Keratinocyte (primary cell): ENCODE data around the gene F8. TPM values are rescaled to one million over a fixed set of nuclear protein-coding genes. Genes with fewer than 3 reads are reported as not detected.

Experiments
- DNase-seq: peaks from one replicate; pipeline ENCODE4 v3.0.0-alpha.2; 2011; ENCODE audit warnings: low read depth, missing footprints, low spot score
- FAIRE-seq: peaks from 2 replicates; lab custom pipeline; 2011; peaks lifted over from hg19 to GRCh38; lab: Jason Lieb, UNC
- H2AFZ ChIP-seq: 2 replicates; pipeline ENCODE4 v1.6.0; 2012; ENCODE audit warnings: low read length, control low read depth, inconsistent platforms; ENCODE audit not compliant: control insufficient read depth
- H3K27ac ChIP-seq: 2 replicates; pipeline ENCODE4 v1.5.1; 2011; ENCODE audit warnings: low read length; ENCODE audit not compliant: control insufficient read depth, insufficient read depth
- H3K27me3 ChIP-seq: 3 replicates; pipeline ENCODE4 v1.6.0; 2011; ENCODE audit warnings: low read length; ENCODE audit not compliant: control insufficient read depth, insufficient read depth; ENCODE audit errors: extremely low read depth
- H3K36me3 ChIP-seq, 2 experiments: 2 replicates in 1 of 2; 3 replicates in 1 of 2; pipeline ENCODE4 v1.5.1; 2011; ENCODE audit warnings: low read length in 2 of 2, mild to moderate bottlenecking in 1 of 2; ENCODE audit not compliant: control insufficient read depth in 2 of 2, insufficient read depth in 2 of 2; ENCODE audit errors: extremely low read depth in 1 of 2
- H3K4me1 ChIP-seq: 3 replicates; pipeline ENCODE4 v1.5.1; 2011; ENCODE audit warnings: low read length; ENCODE audit not compliant: control insufficient read depth, insufficient read depth; ENCODE audit errors: extremely low read depth
- H3K4me2 ChIP-seq: 3 replicates; pipeline ENCODE4 v1.6.0; 2011; ENCODE audit warnings: low read depth, low read length; ENCODE audit not compliant: control insufficient read depth, insufficient read depth; ENCODE audit errors: extremely low read depth
- H3K4me3 ChIP-seq, 3 experiments: fragments of 200-600 bp in 1 of 3; sonication (generic) in 1 of 3; 2 replicates in 2 of 3; 3 replicates in 1 of 3; pipeline ENCODE4 v1.5.1; 2011 to 2016; ENCODE audit warnings: low read length in 3 of 3, mild to moderate bottlenecking in 3 of 3, control low read depth in 2 of 3, inconsistent platforms in 1 of 3, low read depth in 1 of 3, mixed read lengths in 1 of 3, mixed run types in 1 of 3, moderate library complexity in 1 of 3; ENCODE audit not compliant: control insufficient read depth in 2 of 3, insufficient read depth in 2 of 3; ENCODE audit errors: extremely low read depth in 1 of 3
- H3K79me2 ChIP-seq: 2 replicates; pipeline ENCODE4 v1.6.0; 2012; ENCODE audit warnings: low read length; ENCODE audit not compliant: control insufficient read depth, insufficient read depth
- H3K9ac ChIP-seq: 3 replicates; pipeline ENCODE4 v1.6.0; 2011; ENCODE audit warnings: low read length; ENCODE audit not compliant: control insufficient read depth, insufficient read depth; ENCODE audit errors: extremely low read depth
- H3K9me1 ChIP-seq: 3 replicates; pipeline ENCODE4 v1.6.0; 2011; ENCODE audit warnings: low read length; ENCODE audit not compliant: control insufficient read depth, insufficient read depth; ENCODE audit errors: extremely low read depth
- H3K9me3 ChIP-seq: 2 replicates; pipeline ENCODE4 v1.5.1; 2012; ENCODE audit warnings: low read depth, low read length; ENCODE audit not compliant: control insufficient read depth
- H4K20me1 ChIP-seq: 3 replicates; pipeline ENCODE4 v1.6.0; 2011; ENCODE audit warnings: low read length; ENCODE audit not compliant: control insufficient read depth, insufficient read depth; ENCODE audit errors: extremely low read depth
- EZH2 ChIP-seq: IDR thresholded peaks from one replicate; pipeline ENCODE4 v1.6.1; 2012; ENCODE audit warnings: inconsistent platforms, mild to moderate bottlenecking, low read length, moderate library complexity
- dilution Hi-C: fragments of 300-500 bp; cut with MboI; formaldehyde crosslinking; loops from one replicate; pipeline ENCODE4 v1.7.0; 2020; ENCODE audit warnings: low sequenced_read_pairs; ENCODE audit not compliant: extremely low pct_ligation_motif_present
- polyA plus RNA-seq, 5 experiments: library from polyadenylated mRNA; depleted of rRNA in 3 of 5; stranded (reverse) in 3 of 5; stranded (forward) in 1 of 5; unstranded in 1 of 5; fragments of >200 nt; gene quantifications; 1 replicate in 1 of 5; 2 replicates in 3 of 5; 3 replicates in 1 of 5; pipeline versions ENCODE4 v1.2.1 to v1.2.3, GENCODE V29; 2011 to 2012; ENCODE audit warnings: missing spikeins in 2 of 5, low read depth in 1 of 5, low replicate concordance in 1 of 5
- small RNA-seq, 3 experiments: library from RNA; depleted of rRNA; stranded (forward); fragments of <200 nt; gene quantifications; one replicate each; pipeline ENCODE3, GENCODE V24; 2012; ENCODE audit warnings: low read depth in 3 of 3, low replicate concordance in 1 of 3; ENCODE audit not compliant: insufficient read length in 3 of 3
- TF ChIP-seq, protein P1 (sequence below), 3 experiments: IDR thresholded peaks in 1 of 3; conservative IDR thresholded peaks in 1 of 3; optimal IDR thresholded peaks in 1 of 3; 2 replicates in 2 of 3; 3 replicates in 1 of 3; pipeline versions ENCODE3 to v1.5.1; 2011; ENCODE audit warnings: low read length in 3 of 3, mild to moderate bottlenecking in 3 of 3, moderate library complexity in 2 of 3, control low read depth in 1 of 3, inconsistent platforms in 1 of 3; ENCODE audit not compliant: insufficient read depth in 2 of 3; ENCODE audit errors: extremely low read depth in 1 of 3

Gene F8
- polyA plus RNA-seq, 1 donor (not counting 4 experiments of a cell fraction or from before 2014, with no cell fraction given): 1.3 TPM

DNA sequence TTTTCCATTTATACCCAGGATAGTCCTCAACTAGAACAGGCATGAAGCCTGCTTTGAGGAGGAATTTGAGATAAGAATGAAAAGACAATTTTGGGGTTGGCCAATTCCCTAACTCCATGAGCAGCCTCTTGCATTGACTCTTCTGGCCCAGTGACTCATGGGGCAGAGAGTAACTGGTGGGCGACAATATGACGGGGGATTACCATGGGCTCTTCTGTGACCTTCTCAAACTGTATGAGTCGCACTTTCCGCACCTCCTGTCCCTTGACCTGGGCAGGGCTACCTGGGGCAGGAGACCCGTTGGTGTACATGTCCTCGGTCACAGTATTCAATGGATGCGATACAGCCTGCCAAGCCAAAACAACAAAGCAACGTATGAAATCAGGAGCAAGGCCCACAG is 230.6 kb downstream of the F8 start:
- H3K36me3 ChIP-seq: no peaks in the 10 kb centered on the region
- no peak overlapping the region for H3K9ac ChIP-seq
- H3K4me1 ChIP-seq: no peaks in the 10 kb centered on the region
- dilution Hi-C loops: no loop called here
- TF ChIP-seq EZH2: no peak
- TF ChIP-seq, protein P1, sequence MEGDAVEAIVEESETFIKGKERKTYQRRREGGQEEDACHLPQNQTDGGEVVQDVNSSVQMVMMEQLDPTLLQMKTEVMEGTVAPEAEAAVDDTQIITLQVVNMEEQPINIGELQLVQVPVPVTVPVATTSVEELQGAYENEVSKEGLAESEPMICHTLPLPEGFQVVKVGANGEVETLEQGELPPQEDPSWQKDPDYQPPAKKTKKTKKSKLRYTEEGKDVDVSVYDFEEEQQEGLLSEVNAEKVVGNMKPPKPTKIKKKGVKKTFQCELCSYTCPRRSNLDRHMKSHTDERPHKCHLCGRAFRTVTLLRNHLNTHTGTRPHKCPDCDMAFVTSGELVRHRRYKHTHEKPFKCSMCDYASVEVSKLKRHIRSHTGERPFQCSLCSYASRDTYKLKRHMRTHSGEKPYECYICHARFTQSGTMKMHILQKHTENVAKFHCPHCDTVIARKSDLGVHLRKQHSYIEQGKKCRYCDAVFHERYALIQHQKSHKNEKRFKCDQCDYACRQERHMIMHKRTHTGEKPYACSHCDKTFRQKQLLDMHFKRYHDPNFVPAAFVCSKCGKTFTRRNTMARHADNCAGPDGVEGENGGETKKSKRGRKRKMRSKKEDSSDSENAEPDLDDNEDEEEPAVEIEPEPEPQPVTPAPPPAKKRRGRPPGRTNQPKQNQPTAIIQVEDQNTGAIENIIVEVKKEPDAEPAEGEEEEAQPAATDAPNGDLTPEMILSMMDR (optimal IDR thresholded peaks at IDR 0.05 in 1 of 3, IDR thresholded peaks at IDR 0.05 in 1 of 3, conservative IDR thresholded peaks at IDR 0.05 in 1 of 3; ENCODE audit: extremely low read depth in 1 of 3, insufficient read depth in 2 of 3, low read length in 3 of 3): no peak
- H3K27me3 ChIP-seq: no peaks in the 10 kb centered on the region
- no peaks in the 10 kb centered on the region for H3K9me3 ChIP-seq
- H2AFZ ChIP-seq: no peak overlapping the region
- H3K27ac ChIP-seq: no peak overlapping the region
- no peak for DNase-seq
- H3K79me2 ChIP-seq: no peaks in the 10 kb centered on the region
- no peak for FAIRE-seq
- no peaks in the 10 kb centered on the region for H4K20me1 ChIP-seq
- no peak overlapping the region for H3K4me3 ChIP-seq
- H3K9me1 ChIP-seq: no peaks in the 10 kb centered on the region
- H3K4me2 ChIP-seq: no peak overlapping the region

DNA sequence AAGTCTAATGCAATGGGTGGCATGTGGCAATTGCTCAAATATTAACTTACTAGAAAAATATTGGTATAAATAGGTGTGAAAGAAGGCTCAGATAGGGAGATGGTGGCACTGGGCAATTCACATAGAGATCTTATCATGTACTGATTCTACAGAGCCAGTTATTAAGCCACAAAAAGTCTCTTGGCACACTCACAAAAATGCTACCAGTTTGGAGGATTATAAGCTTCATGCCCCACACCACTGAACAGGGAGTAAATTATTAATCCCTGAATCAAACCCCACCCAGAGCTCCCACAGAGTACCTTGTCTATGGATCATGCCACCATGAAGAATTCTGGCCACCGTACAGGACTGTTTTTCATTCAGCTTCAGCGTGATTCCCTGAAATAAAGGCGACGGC is 231.1 kb downstream of the F8 start:
- Histone ChIP-seq H3K4me2 (no peak overlapping the region), H3K27ac (no peak overlapping the region), H2AFZ (no peak overlapping the region), H3K9me3 (no peaks in the 10 kb centered on the region), H3K9ac (no peak overlapping the region), H4K20me1 (no peaks in the 10 kb centered on the region), H3K79me2 (no peaks in the 10 kb centered on the region), H3K9me1 (no peaks in the 10 kb centered on the region), H3K36me3 (no peaks in the 10 kb centered on the region), H3K27me3 (no peaks in the 10 kb centered on the region), H3K4me3 (no peak overlapping the region), H3K4me1 (no peaks in the 10 kb centered on the region)
- dilution Hi-C loops: no loop called here
- TF ChIP-seq EZH2: no peak
- TF ChIP-seq, protein P1 (optimal IDR thresholded peaks at IDR 0.05 in 1 of 3, IDR thresholded peaks at IDR 0.05 in 1 of 3, conservative IDR thresholded peaks at IDR 0.05 in 1 of 3; ENCODE audit: extremely low read depth in 1 of 3, insufficient read depth in 2 of 3, low read length in 3 of 3): no peak
- no peak for DNase-seq
- FAIRE-seq: no peak

Small RNA genes lying within 50 kb of the gene (small RNA-seq; reads per million reads assigned to genes)
- 0 reads per million in 3 experiments for gene MIR1184-1

Other genes with a start within 250 kb of the F8 start
- 2.3 to 7.4 TPM (median 4.9 TPM) in 3 replicates for gene MPP1, start 217.2 kb downstream of the F8 start, polyA plus RNA-seq
- gene SMIM9, start 188.1 kb downstream of the F8 start, polyA plus RNA-seq: not detected in 3 replicates
- gene F8A1, start 136.4 kb downstream of the F8 start, polyA plus RNA-seq: 1.8 to 3.5 TPM (median 2.8 TPM) in 3 replicates
- gene FUNDC2, start 4.1 kb upstream of the F8 start, polyA plus RNA-seq: 83.8 to 98.1 TPM (median 93.9 TPM) in 3 replicates
- 9.1 to 10.1 TPM (median 9.8 TPM) in 3 replicates for gene CMC4, start 48.4 kb upstream of the F8 start, polyA plus RNA-seq
- gene MTCP1, start 48.4 kb upstream of the F8 start, polyA plus RNA-seq: 4.7 to 20.2 TPM (median 5.0 TPM) in 3 replicates
- gene BRCC3, start 48.8 kb upstream of the F8 start, polyA plus RNA-seq: 18.5 to 25.5 TPM (median 24.8 TPM) in 3 replicates
- gene VBP1, start 193.7 kb upstream of the F8 start, polyA plus RNA-seq: 27.9 to 66.8 TPM (median 35.6 TPM) in 3 replicates
- 0.05 to 0.07 TPM in 2 of 3 replicates, not detected in the other for gene RAB39B, start 241.8 kb upstream of the F8 start, polyA plus RNA-seq